Peyer's patch (tissue), 4 donors: ENCODE results near the gene MARCHF2. TPM values are rescaled to one million over a fixed set of nuclear protein-coding genes. Genes with fewer than 3 reads are reported as not detected.

ENCODE experiments used
- DNase-seq, 3 donors: peaks; one replicate each; pipeline ENCODE4 v3.0.0-alpha.2; 2017 to 2019
- H3K27ac ChIP-seq, 4 donors: fragments of 200-600 bp; sonication (generic); one replicate each; pipeline ENCODE4 v1.5.1; 2016 to 2019
- H3K27me3 ChIP-seq, 2 donors: fragments of 200-600 bp; sonication (generic); one replicate each; pipeline ENCODE4 v1.5.1; 2019
- H3K36me3 ChIP-seq, 3 donors: fragments of 200-600 bp; sonication (generic); one replicate each; pipeline ENCODE4 v1.5.1; 2016 to 2019
- H3K4me1 ChIP-seq, 4 donors: fragments of 200-600 bp; sonication (generic); one replicate each; pipeline ENCODE4 v1.5.1; 2016 to 2019
- H3K4me3 ChIP-seq, 4 donors: fragments of 200-600 bp; sonication (generic); 1 replicate in 3 of 4; 2 replicates in 1 of 4; pipeline ENCODE4 v1.5.1; 2016 to 2019; ENCODE audit warnings: mild to moderate bottlenecking in 1 of 4
- H3K9me3 ChIP-seq, 4 donors: fragments of 200-600 bp; sonication (generic); one replicate each; pipeline ENCODE4 v1.5.1; 2016 to 2019; ENCODE audit warnings: mild to moderate bottlenecking in 1 of 4
- CTCF ChIP-seq, 6 experiments: fragments of 450-650 bp in 4 of 6; fragments of 200-600 bp in 2 of 6; sonication (generic) in 1 of 6; IDR thresholded peaks; one replicate each; pipeline ENCODE4 v1.5.1; 2017 to 2019; ENCODE audit warnings: antibody characterized with exemption in 6 of 6, mild to moderate bottlenecking in 3 of 6, moderate library complexity in 1 of 6
- POLR2A ChIP-seq, 2 donors: fragments of 450-650 bp; IDR thresholded peaks; one replicate each; pipeline ENCODE4 v1.5.1; 2017; ENCODE audit warnings: antibody characterized with exemption in 2 of 2, mild to moderate bottlenecking in 2 of 2, moderate library complexity in 2 of 2
- total RNA-seq, 4 donors: library from RNA; depleted of rRNA; stranded (reverse); fragments of >200 nt; gene quantifications; one replicate each; pipeline ENCODE4 v1.1.0, GENCODE V29; 2016

The MARCHF2 gene
- total RNA-seq, 4 donors from 2014 or later = 53.5 to 97.4 (median 68.9) TPM

- TF ChIP-seq CTCF (IDR thresholded peaks at IDR 0.05) = no peak
- no peak for TF ChIP-seq POLR2A (IDR thresholded peaks at IDR 0.05)
- peak in 1 of 3 donors; percentile 27 for DNase-seq
- H3K4me3 ChIP-seq = no peak overlapping the region
- H3K36me3 ChIP-seq = peaks cover 0 to 90% (median 0%) of the 10 kb centered on the region in 3 donors
- peaks cover 0 to 10% (median 0%) of the 10 kb centered on the region in 4 donors for H3K4me1 ChIP-seq
- H3K27ac ChIP-seq = peak overlapping the region in 2 of 4 donors; percentile 3 to 71
- H3K9me3 ChIP-seq = no peaks in the 10 kb centered on the region
- H3K27me3 ChIP-seq = no peaks in the 10 kb centered on the region
Observed at GRCh38 chr19:8475005-8475404, 61.9 kb downstream of the MARCHF2 start.

GRCh38 chr19:8476524-8476923, 63.4 kb downstream of the MARCHF2 start:
- Histone ChIP-seq H3K9me3 (no peaks in the 10 kb centered on the region), H3K4me1 (peaks cover 0 to 10% (median 0%) of the 10 kb centered on the region in 4 donors), H3K36me3 (peaks cover 0 to 89% (median 0%) of the 10 kb centered on the region in 3 donors), H3K27ac (no peak overlapping the region), H3K4me3 (no peak overlapping the region), H3K27me3 (no peaks in the 10 kb centered on the region)
- TF ChIP-seq CTCF (IDR thresholded peaks at IDR 0.05) = no peak
- TF ChIP-seq POLR2A (IDR thresholded peaks at IDR 0.05) = no peak
- peak in 2 of 3 donors; percentile 26 to 34 for DNase-seq

GRCh38 chr19:8477889-8478288, 64.8 kb downstream of the MARCHF2 start:
- Histone ChIP-seq H3K4me1 (peaks cover 0 to 10% (median 0%) of the 10 kb centered on the region in 4 donors), H3K4me3 (no peak overlapping the region), H3K27ac (no peak overlapping the region), H3K9me3 (no peaks in the 10 kb centered on the region), H3K27me3 (no peaks in the 10 kb centered on the region), H3K36me3 (peaks cover 0 to 88% (median 0%) of the 10 kb centered on the region in 3 donors)
- no peak for TF ChIP-seq POLR2A (IDR thresholded peaks at IDR 0.05)
- no peak for TF ChIP-seq CTCF (IDR thresholded peaks at IDR 0.05)
- peak in 1 of 3 donors; percentile 11 for DNase-seq

GRCh38 chr19:8478598-8478997, 65.5 kb downstream of the MARCHF2 start:
- DNase-seq = peak in 1 of 3 donors; percentile 34
- H3K27me3 ChIP-seq = no peaks in the 10 kb centered on the region
- no peak overlapping the region for H3K4me3 ChIP-seq
- H3K36me3 ChIP-seq = peaks cover 0 to 91% (median 0%) of the 10 kb centered on the region in 3 donors
- H3K9me3 ChIP-seq = no peaks in the 10 kb centered on the region
- peaks cover 0 to 4% (median 0%) of the 10 kb centered on the region in 4 donors for H3K4me1 ChIP-seq
- TF ChIP-seq CTCF (IDR thresholded peaks at IDR 0.05) = no peak
- TF ChIP-seq POLR2A (IDR thresholded peaks at IDR 0.05) = no peak
- no peak overlapping the region for H3K27ac ChIP-seq

GRCh38 chr19:8481201-8481600, 68.1 kb downstream of the MARCHF2 start:
- no peak for TF ChIP-seq CTCF (IDR thresholded peaks at IDR 0.05)
- no peak for TF ChIP-seq POLR2A (IDR thresholded peaks at IDR 0.05)
- Histone ChIP-seq H3K27ac (no peak overlapping the region), H3K4me3 (no peak overlapping the region), H3K36me3 (peaks cover 0 to 91% (median 0%) of the 10 kb centered on the region in 3 donors), H3K9me3 (no peaks in the 10 kb centered on the region), H3K4me1 (no peaks in the 10 kb centered on the region), H3K27me3 (no peaks in the 10 kb centered on the region)
- peak in 1 of 3 donors; percentile 38 for DNase-seq
